KBM-7 (cell line): ENCODE measurements around the gene GLRB.
"Not testable (repeated sequence)": the region's sequence is repeated elsewhere in the genome, so short reads cannot be mapped to it uniquely, and the experiment has no call there.

Experiments used
- DNase-seq: peaks from one replicate; pipeline ENCODE4 v3.0.0-alpha.2; 2015
- in situ Hi-C: fragments of 300-500 bp; cut with MboI; formaldehyde crosslinking; loops from 2 replicates; pipeline ENCODE4 v1.14.3; 2020; ENCODE audit warnings: low sequenced_read_pairs, low pct_unique_long_range_greater_than_20kb, mixed read lengths

Gene GLRB

DNA sequence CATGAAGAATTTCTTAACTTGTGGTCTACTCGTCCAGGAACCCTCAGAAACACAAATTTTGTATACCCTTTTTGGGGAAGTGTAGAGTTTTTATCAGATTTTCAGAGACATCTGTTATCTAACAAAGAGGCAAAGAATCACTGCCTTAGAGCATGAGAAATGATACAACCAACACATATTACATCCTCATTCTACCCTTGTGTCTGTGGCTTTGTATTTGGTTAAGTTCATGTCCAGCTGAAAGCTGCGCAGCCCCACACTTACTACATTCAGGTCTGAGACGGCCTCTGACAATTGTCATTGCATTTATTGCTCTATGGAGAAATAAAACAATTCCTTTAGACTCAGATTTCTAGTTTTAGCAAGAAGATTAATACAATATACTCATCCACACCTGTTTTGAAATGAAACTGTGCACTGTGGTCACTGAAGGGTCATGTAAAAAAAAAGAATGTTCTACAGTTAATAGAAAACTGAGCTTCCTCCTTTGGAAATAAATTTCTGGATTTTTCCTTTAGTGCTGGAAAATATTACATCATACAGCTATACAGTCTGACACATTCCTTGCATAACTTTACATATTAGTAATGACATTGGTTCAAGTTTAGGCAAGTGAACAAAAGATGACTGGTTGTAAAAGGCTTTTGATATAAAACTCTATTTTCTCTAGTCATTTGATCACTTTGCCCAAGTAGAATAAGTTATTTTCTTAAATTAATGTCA lies 39.8 kb downstream of the GLRB start:
- peak; percentile 49 for DNase-seq
- in situ Hi-C loops = no loop called here

DNA sequence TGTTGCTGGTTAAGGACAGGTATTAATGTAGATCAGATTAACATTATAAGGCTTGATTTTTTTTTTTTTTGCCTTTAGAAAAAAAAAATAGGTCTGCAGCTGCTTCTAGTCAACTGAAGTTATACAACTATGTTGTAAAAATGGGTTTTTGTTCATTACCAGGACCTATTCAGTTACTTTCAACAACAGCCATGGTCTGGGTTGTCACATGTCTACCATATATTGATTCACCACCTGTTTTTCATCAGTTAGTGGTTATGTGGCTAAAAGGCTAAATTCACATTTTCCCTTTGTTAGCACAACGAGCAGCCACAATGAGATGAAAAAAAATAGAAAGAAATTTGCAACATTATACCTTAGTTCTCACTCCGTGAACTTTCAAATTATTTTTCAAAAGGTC lies 45.5 kb downstream of the GLRB start:
- in situ Hi-C loops = no loop called here
- DNase-seq = no peak

DNA sequence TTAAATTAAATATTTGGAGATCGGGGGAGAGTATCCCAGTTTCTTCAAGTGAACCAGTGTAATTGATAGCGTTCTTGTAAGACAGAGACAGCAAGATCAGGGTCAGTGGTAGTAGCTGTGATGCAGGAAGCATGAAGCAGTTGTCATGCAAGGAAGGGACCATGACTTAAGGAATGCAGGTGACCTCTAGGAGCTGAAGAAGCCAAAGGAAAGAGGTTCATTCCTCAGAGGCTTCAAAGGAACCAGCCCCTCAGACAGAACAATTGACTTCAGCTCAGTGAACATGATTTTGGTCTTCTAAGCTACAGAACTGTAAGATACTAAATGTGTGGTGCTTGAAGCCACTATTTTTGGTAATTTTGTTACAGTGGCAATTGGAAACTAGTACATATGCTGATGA lies 51.6 kb downstream of the GLRB start:
- in situ Hi-C loops = no loop called here
- DNase-seq = no peak

DNA sequence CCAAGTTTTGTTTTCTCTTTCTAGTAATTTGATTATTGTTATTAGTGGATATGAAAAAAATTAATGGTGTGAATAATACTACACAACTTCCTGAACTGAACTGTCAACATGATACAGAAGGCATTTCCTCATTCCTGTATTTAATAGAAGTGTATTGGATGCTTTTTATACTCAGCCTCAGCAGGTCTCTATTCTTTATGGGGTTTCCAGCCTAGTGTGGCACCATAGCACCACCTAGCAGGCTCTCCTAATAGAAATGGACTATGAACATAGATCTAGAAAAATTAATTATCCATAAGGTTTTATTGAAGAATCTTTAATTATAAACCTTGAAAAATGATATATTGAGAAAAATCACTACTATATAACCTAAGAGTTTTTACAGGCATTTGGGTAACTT lies 52.4 kb downstream of the GLRB start:
- in situ Hi-C loops = no loop called here
- DNase-seq = peak; percentile 8

DNA sequence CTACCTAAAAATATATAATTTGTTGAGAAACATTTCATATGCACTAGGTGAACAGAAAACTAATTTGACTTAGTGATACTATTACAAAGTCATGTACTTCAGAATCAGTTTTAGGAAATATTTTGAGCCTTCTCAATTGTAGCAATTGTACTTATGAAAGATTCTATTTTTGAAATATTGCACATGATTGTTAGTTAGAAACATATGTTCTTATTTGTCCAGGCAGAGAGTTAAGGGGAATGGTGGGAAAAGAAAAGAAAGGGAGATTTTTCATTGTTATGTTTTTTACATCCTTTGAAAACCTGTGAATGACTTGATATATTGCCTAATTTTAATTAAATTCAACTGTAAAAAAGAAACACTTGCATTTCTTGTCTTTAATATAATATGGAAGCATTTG lies 66.0 kb downstream of the GLRB start:
- in situ Hi-C loops = no loop called here
- no peak for DNase-seq

DNA sequence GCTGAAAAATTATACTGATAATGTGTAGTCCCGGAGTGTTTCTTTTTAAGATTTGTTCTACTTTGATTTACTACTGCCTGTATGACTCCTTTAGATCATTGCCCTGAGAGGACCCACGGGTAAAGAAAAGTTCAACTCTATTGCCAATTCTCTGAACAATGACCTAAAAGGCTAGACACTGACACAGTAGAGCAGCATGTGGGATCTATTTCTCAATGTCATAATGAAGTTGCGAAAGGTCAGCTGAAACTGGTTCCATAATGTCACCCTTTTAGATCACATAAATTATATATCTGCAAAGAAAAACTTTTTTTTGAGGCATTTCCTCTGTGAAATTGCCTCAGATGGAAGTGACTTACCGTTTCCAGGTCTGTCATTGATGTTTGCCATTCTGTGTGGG lies 67.4 kb downstream of the GLRB start:
- in situ Hi-C loops = no loop called here
- DNase-seq = no peak

DNA sequence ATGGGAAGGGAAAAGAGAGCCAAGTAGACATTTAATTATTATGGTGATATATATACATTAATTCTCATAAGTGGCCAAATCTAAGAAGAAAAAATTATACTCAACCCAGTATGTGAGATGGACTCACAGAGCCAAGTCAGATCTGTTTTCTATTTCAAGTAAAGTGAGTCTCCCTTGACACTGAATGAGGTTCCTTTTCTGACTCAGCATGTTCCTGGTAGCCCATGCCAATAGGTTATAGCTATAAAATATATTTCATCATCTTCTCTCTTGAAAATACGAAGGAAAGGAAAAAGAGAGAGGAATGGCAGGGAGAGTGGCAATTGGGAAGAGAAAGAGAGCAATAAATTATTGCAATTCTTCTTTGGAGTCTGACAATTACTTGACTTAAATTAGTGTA lies 75.8 kb downstream of the GLRB start:
- no peak for DNase-seq
- in situ Hi-C loops = no loop called here

DNA sequence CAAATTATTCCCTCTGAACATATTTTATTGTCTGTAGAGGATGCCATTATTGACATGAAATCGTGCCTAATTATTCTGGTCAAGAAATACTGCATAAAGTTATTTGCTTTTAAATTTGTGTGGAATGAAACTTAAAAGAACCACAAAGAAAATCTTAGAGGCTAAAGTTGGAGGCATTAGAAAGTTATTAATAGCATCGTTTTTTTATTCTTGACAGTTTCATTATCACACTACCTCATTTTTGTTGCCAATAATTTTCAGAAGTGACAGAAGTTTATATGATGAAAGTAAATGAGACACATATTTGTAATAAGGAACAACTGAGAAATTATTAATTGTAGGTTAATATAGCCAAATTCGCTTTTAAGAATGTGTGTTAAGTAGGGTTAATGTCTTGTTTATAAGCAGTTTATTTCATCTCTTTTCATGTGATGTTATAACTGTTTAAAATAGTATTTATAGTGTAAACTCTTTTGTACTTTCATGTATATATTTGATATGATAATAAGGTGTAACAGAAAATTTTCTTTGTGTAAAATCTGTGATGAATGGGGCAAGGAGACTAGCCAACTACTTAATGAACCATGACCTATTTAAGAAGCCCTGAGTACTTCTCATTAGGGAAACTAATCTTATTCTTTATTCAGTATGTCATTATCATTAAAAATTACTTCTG lies 90.1 kb downstream of the GLRB start:
- in situ Hi-C loops = no loop called here

DNA sequence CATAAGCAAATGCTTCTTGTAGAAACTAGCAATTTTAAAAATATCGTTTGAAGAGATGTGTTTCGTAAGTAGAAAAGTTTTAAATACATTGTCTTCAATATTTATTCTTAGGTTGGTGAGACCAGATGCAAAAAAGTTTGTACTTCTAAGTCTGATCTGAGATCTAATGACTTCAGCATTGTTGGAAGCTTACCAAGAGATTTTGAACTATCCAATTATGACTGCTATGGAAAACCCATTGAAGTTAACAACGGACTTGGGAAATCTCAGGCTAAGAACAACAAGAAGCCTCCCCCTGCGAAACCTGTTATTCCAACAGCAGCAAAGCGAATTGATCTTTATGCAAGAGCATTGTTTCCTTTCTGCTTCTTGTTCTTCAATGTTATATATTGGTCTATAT lies 94.4 kb downstream of the GLRB start:
- in situ Hi-C loops = no loop called here
- DNase-seq = no peak

More for the DNA sequence above, 90.1 kb downstream of the GLRB start:
- no peak for DNase-seq

DNA sequence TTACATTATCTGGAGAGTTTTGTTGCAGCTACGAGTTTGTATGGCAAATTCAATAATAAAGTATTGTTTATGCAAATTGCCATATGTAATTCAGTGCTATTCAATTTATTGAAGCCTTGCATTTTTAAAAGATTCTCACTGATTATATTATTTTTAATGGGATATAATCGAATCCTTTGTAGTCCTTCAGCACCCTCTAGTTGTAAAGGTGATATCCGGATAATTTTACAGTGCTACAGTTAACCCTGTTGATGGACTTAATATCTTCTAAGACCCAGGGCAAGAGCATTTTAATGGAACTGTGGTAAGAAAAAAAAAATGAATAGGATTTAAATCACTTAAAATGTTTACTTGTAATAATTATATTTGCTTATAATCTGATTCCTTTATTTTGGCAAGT lies 96.1 kb downstream of the GLRB start:
- in situ Hi-C loops = no loop called here
- DNase-seq = no peak

DNA sequence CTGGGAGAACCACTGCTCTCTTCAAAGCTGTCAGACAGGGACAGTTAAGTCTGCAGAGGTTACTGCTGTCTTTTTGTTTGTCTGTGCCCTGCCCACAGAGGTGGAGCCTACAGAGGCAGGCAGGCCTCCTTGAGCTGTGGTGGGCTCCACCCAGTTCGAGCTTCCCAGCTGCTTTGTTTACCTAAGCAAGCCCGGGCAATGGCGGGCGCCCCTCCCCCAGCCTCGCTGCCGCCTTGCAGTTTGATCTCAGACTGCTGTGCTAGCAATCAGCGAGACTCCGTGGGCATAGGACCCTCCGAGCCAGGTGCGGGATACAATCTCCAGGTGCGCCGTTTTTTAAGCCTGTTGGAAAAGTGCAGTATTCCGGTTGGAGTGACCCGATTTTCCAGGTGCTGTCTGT lies 104.3 kb downstream of the GLRB start:
- in situ Hi-C loops = not testable (repeated sequence)

DNA sequence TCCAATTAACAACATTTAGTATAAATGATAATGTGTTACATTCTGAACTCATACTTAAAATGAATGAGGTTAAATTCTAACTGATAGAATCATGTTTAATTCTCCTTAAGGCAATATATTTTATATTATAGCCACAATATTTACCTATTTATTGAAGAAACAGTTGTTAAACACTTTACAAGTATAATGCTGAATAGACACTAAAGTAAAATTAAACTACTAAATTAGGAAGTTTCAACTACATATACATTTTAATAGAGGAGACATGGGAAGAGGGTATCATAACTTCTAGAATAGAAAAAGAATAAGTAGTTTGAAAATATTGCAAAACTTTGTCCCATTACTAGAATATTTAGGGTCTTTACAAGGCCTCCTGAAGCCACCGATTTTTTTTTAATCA lies 108.3 kb downstream of the GLRB start:
- in situ Hi-C loops = no loop called here
- no peak for DNase-seq

More for the DNA sequence above, 104.3 kb downstream of the GLRB start:
- DNase-seq = not testable (repeated sequence)

DNA sequence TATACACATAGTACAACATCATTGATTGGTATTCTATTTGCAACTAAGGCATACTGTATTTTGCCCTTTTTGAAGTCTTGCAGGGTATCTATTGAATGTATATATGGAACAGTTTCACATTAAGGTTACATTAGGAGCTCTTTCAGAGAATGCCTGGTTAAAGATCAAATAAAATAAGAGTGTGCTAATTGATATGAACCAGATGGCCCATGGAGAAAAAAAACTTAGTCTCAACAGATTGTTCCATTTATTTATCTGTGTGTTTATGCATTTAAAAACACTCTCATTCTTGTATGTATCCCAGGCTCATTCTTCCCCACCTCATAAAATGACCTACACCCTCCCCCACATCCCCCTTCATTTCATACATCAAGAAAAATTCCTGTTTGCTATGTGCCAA lies 109.4 kb downstream of the GLRB start:
- in situ Hi-C loops = no loop called here
- DNase-seq = no peak

DNA sequence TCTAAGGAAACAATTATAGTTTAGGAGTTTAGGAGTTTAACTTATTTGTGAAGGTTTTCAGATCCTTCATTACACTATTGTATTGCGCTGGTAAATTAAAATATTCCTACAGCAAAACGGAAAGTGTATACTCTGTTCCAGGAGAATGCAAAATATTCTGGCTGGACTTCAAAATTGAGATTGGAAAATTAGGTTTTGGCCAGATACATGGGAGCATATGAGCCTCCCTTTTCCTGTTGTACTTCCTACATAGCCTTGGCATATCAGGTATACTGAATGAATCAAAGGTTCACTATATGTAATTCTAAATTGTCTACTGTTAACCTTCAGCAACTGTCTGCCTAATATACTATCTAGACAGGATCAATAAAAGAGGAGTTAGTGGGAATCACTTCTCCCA lies 119.4 kb downstream of the GLRB start:
- in situ Hi-C loops = no loop called here
- no peak for DNase-seq

DNA sequence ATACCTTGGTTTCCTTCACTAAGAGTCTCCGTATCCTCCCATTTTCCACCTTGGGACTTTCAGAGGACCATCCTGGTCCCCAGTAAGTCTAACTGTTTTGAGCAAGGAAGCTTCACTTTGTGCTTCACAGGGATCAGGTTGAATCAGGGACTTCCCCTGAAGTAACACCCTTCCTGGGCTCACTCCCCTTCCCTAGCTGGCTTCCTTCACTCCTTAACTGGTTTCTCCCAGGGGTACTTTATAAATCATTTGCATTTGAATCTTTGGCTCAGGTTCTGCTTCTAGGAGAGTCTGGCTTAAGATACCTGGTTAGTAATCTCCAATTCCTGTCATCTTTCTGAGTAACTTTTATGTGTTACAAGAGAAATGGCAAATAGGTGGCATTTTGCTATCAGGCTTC lies 120.1 kb downstream of the GLRB start:
- in situ Hi-C loops = no loop called here
- no peak for DNase-seq

DNA sequence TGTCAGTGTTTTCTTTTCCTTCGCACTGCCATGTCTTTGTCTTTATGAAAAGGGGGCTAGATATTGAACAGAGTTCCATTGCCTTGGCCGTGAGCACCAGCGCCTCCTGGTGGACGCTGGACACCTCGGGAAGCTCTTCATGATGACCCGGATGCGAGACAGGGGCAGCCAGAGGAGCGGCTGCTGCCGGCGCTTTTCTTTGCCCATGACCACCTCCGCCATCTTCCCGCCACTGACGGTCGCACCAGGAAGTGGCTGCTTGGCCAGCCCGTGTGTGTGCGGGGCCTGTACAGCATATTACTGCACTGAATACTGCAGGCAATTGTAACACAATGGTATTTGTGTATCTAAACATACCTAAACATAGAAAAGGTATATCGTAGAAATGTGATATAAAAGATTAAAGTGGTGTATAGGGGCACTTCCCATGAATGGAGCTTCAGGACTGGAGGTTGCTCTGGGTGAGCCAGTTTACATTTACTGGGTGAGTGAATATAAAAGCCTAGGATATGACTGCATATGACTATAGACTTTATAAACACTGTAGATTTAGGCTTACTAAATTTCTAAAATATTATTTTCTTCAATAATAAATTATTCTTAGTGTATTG lies 128.8 kb downstream of the GLRB start:
- peak; percentile 53 for DNase-seq
- in situ Hi-C loops = no loop called here

DNA sequence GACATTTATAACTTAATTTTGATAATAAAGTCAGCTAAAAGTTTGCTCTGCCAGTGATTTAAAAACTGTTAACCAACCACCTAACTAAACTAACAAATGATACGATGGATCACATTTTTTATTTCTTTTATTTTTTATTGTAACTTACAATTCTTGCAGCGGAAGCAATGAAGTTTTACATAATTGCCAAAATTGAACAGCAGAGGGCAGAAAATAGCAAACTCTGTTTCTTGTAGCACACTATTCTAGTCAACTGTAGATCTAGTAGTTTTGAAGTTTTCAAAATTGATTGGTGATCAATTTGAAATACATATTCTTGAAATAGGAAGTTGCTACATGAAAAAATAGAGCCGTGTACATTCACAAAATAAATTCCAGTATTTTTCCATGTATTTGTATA lies 141.8 kb downstream of the GLRB start:
- peak; percentile 49 for DNase-seq
- in situ Hi-C loops = no loop called here

DNA sequence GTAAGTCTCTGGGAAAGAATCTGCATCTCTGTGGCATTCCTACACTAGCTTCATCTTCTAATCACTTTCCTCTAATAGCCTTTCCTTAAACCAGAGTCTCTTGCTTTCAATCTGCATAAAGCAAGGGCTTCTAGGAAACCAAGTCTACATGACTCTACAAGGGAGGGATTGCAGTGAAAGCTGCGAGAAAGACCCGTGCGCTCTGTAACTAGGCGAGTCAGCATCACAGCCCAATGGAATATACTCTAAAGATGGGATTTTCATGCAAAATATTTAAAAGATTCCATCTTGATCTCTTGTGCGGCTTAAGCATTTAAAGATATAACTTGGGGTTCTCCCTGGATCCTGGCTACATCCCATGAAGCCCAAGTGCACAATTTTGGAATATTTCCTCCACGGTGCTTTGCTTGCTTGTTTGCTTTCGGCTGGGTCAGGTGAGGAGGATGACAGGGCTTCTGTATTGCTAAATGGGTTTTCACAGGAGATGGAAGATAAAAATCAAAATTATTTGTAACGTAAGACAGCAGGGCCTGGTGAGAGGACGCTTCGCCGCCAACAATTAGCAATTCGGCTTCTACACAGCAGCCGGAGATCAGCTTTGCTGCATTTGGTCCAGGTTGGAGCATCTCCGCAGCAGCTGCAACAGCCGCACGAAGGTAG lies 143.9 kb downstream of the GLRB start:
- DNase-seq = no peak
- in situ Hi-C loops = no loop called here

DNA sequence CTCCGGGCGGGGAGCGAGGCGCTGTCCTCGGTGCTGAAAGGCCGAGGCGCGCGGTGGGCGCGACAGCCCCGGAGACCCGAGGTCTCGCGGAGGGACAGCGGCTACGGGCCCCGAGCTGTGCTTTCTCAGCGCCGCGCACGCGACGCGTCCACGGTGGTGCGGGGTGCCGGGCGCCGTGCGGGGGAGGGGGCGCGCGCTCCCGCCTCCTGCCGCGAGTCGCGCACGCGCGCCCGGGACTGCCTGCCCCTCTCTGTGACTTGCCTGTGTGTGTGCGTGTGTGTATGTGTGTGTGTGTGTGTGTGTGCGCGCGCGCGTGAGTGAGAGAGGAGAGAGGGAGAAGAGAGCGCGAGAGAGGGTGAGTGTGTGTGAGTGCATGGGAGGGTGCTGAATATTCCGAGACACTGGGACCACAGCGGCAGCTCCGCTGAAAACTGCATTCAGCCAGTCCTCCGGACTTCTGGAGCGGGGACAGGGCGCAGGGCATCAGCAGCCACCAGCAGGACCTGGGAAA lies 144.5 kb downstream of the GLRB start, which contains the start of gene GRIA2:
TSS of gene GRIA2 (plus strand) at position 358 of the 511 bp plus-strand sequence. CDS start 315 bp downstream, outside the sequence.
- DNase-seq = peak; percentile 78
- in situ Hi-C loops = no loop called here

DNA sequence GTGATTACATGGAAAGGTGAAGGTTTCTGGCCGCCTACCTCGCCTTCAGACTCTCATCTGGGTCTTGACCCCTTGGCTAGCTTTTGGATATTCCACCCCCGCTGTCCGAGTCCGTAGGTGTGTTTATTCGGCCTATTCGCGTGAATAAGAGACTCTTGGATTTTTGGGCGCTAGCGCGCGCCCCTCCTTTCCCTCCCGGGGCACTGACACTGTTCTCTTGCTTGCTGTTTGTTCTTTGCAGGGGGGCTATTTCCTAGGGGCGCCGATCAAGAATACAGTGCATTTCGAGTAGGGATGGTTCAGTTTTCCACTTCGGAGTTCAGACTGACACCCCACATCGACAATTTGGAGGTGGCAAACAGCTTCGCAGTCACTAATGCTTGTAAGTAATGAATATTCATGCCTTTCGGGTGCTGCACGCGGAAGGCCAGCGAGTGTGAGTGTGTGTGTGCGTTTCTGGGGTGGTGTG lies 145.5 kb downstream of the GLRB start:
- no peak for DNase-seq
- in situ Hi-C loops = no loop called here
